Midbrain (tissue), 1 donor: Measurements from ENCODE around the gene TLR5.
A peak's percentile ranks its signal among the peaks of the same experiment; 100 is the strongest.

Experiments
- DNase-seq: peaks from one replicate; lab custom pipeline; 2025; lab: John Stamatoyannopoulos, UW

TLR5 gene

GRCh38 chr1:223109581-223110026, 33.4 kb downstream of the TLR5 start:
- no peak for DNase-seq

- DNase-seq: no peak
Observed at GRCh38 chr1:223106856-223107255, 36.2 kb downstream of the TLR5 start.

- no peak for DNase-seq
Observed at GRCh38 chr1:223105568-223105967, 37.5 kb downstream of the TLR5 start.

- DNase-seq: no peak
Observed at GRCh38 chr1:223102797-223103533, 40.1 kb downstream of the TLR5 start.

GRCh38 chr1:223097713-223098112, 45.3 kb downstream of the TLR5 start:
- no peak for DNase-seq

- DNase-seq: no peak
Observed at GRCh38 chr1:223095870-223096269, 47.2 kb downstream of the TLR5 start.

GRCh38 chr1:223091896-223092295, 51.2 kb downstream of the TLR5 start:
- no peak for DNase-seq

- no peak for DNase-seq
Observed at GRCh38 chr1:223089250-223089649, 53.8 kb downstream of the TLR5 start.

GRCh38 chr1:223088713-223089240, 54.3 kb downstream of the TLR5 start:
- DNase-seq: no peak

GRCh38 chr1:223087291-223088255, 55.5 kb downstream of the TLR5 start:
- no peak for DNase-seq

- no peak for DNase-seq
Observed at GRCh38 chr1:223084464-223084866, 58.6 kb downstream of the TLR5 start.

- no peak for DNase-seq
Observed at GRCh38 chr1:223083831-223084230, 59.2 kb downstream of the TLR5 start.

- DNase-seq: no peak
Observed at GRCh38 chr1:223082914-223083313, 60.1 kb downstream of the TLR5 start.

- peak; percentile 69 for DNase-seq
Observed at GRCh38 chr1:223081181-223081994, 61.7 kb downstream of the TLR5 start.

- no peak for DNase-seq
Observed at GRCh38 chr1:223079498-223079897, 63.5 kb downstream of the TLR5 start.

- no peak for DNase-seq
Observed at GRCh38 chr1:223077247-223077833, 65.7 kb downstream of the TLR5 start.

- no peak for DNase-seq
Observed at GRCh38 chr1:223076362-223076761, 66.7 kb downstream of the TLR5 start.

GRCh38 chr1:223075834-223076233, 67.2 kb downstream of the TLR5 start:
- no peak for DNase-seq

GRCh38 chr1:223074445-223075300, 68.4 kb downstream of the TLR5 start:
- no peak for DNase-seq

GRCh38 chr1:223068900-223069665, 74.0 kb downstream of the TLR5 start:
- DNase-seq: no peak
